ENCODE results near the gene ZNRF1. TPM values are rescaled to one million over a fixed set of nuclear protein-coding genes. Genes with fewer than 3 reads are reported as not detected.

ZNRF1 gene
- total and polyA plus RNA-seq, 2 of the 13 experiments (the other 11 are each of a cell fraction or from before 2014, with no cell fraction given): 43.9 to 58.7 TPM

- TF ChIP-seq MTF1 (CRISPR knock-in tag; IDR thresholded peaks at IDR 0.05) (no peak), HNRNPL (IDR thresholded peaks at IDR 0.05; ENCODE audit: low read depth, low read length) (no peak), KDM5A (IDR thresholded peaks at IDR 0.05; ENCODE audit: borderline replicate concordance, low read length) (peak; percentile 83; the same call in 1 of the 2 replicates), KLF15 (CRISPR knock-in tag; IDR thresholded peaks at IDR 0.05; ENCODE audit: borderline replicate concordance) (no peak; the same call in 1 of the 2 replicates), FOXJ3 (CRISPR knock-in tag; IDR thresholded peaks at IDR 0.05; ENCODE audit: borderline replicate concordance) (no peak; the same call in 1 of the 2 replicates), IRF1 (CRISPR knock-in tag; IDR thresholded peaks at IDR 0.05; ENCODE audit: low read depth) (no peak), ATM (IDR thresholded peaks at IDR 0.05; ENCODE audit: borderline replicate concordance) (no peak), MAFK (conservative IDR thresholded peaks at IDR 0.05 in 1 of 2, IDR thresholded peaks at IDR 0.05 in 1 of 2; ENCODE audit: low read length in 2 of 2) (no peak), GMEB2 (CRISPR knock-in tag; IDR thresholded peaks at IDR 0.05; ENCODE audit: low read depth) (no peak), ZNF782 (CRISPR knock-in tag; IDR thresholded peaks at IDR 0.05; ENCODE audit: borderline replicate concordance) (no peak), ZNF530 (CRISPR knock-in tag; IDR thresholded peaks at IDR 0.05; ENCODE audit: low read depth) (no peak), ISX (CRISPR knock-in tag; conservative IDR thresholded peaks at IDR 0.05) (no peak), SRSF9 (IDR thresholded peaks at IDR 0.05; ENCODE audit: borderline replicate concordance, insufficient read depth, low read depth, low read length, poor library complexity, severe bottlenecking) (no peak), ZNF451 (CRISPR knock-in tag; IDR thresholded peaks at IDR 0.05) (no peak), ZNF562 (CRISPR knock-in tag; IDR thresholded peaks at IDR 0.05; ENCODE audit: borderline replicate concordance) (no peak), FOXM1 (CRISPR knock-in tag; IDR thresholded peaks at IDR 0.05) (no peak), ZNF318 (CRISPR knock-in tag; IDR thresholded peaks at IDR 0.05) (no peak), REPIN1 (CRISPR knock-in tag; IDR thresholded peaks at IDR 0.05; ENCODE audit: borderline replicate concordance, low read depth) (no peak; the same call in 1 of the 2 replicates)
Measured at GRCh38 chr16:74998481-74999218, at the start of gene ZNRF1 (continued).

All from HepG2 (cell line).